Activated effector memory CD4-positive, alpha-beta T cell treated with Interleukin-2 at 50 U/mL for 16 hours (primary cell): Measurements from ENCODE around the gene GPR183.

ENCODE experiments used
- DNase-seq: peaks from one replicate; pipeline ENCODE4 v3.0.0-alpha.2; 2020

Gene GPR183

GRCh38 chr13:99290894-99291293 is 16.3 kb downstream of the GPR183 start:
- no peak for DNase-seq

GRCh38 chr13:99289674-99290337 is 17.4 kb downstream of the GPR183 start:
- DNase-seq: peak; percentile 35

- DNase-seq: no peak
Measured at GRCh38 chr13:99289271-99289670, 17.9 kb downstream of the GPR183 start.

- no peak for DNase-seq
Measured at GRCh38 chr13:99288089-99288488, 19.1 kb downstream of the GPR183 start.

- DNase-seq: no peak
Measured at GRCh38 chr13:99287551-99287950, 19.6 kb downstream of the GPR183 start.

GRCh38 chr13:99285432-99286182 is 21.6 kb downstream of the GPR183 start:
- DNase-seq: no peak

GRCh38 chr13:99282264-99283231 is 24.7 kb downstream of the GPR183 start:
- no peak for DNase-seq

- peak; percentile 46 for DNase-seq
Measured at GRCh38 chr13:99281811-99282263, 25.4 kb downstream of the GPR183 start.

- no peak for DNase-seq
Measured at GRCh38 chr13:99280166-99280565, 27.0 kb downstream of the GPR183 start.

GRCh38 chr13:99279637-99280036 is 27.6 kb downstream of the GPR183 start:
- no peak for DNase-seq

GRCh38 chr13:99278843-99279242 is 28.4 kb downstream of the GPR183 start:
- no peak for DNase-seq

- DNase-seq: no peak
Measured at GRCh38 chr13:99278200-99278599, 29.0 kb downstream of the GPR183 start.

- no peak for DNase-seq
Measured at GRCh38 chr13:99277629-99278028, 29.6 kb downstream of the GPR183 start.

GRCh38 chr13:99276706-99277105 is 30.5 kb downstream of the GPR183 start:
- no peak for DNase-seq

GRCh38 chr13:99275093-99275469 is 32.1 kb downstream of the GPR183 start:
- no peak for DNase-seq

GRCh38 chr13:99273128-99273527 is 34.1 kb downstream of the GPR183 start:
- DNase-seq: no peak

GRCh38 chr13:99272481-99272880 is 34.7 kb downstream of the GPR183 start:
- no peak for DNase-seq

- DNase-seq: no peak
Measured at GRCh38 chr13:99271249-99271648, 36.0 kb downstream of the GPR183 start.

GRCh38 chr13:99270518-99270917 is 36.7 kb downstream of the GPR183 start:
- DNase-seq: no peak

GRCh38 chr13:99269627-99270241 is 37.5 kb downstream of the GPR183 start:
- DNase-seq: no peak

- DNase-seq: no peak
Measured at GRCh38 chr13:99268822-99269221, 38.4 kb downstream of the GPR183 start.

- no peak for DNase-seq
Measured at GRCh38 chr13:99267927-99268326, 39.3 kb downstream of the GPR183 start.

- no peak for DNase-seq
Measured at GRCh38 chr13:99266827-99267226, 40.4 kb downstream of the GPR183 start.
